ENCODE measurements around the gene CTNNA3. TPM values are rescaled to one million over a fixed set of nuclear protein-coding genes. Genes with fewer than 3 reads are reported as not detected.

CTNNA3 gene
- total RNA-seq, 6 donors from 2014 or later: 0.20 to 2.0 TPM; not detected in 4

- H3K36me3 ChIP-seq: no peaks in the 10 kb centered on the region
- TF ChIP-seq EP300 (IDR thresholded peaks at IDR 0.05) (no peak), POLR2A (IDR thresholded peaks at IDR 0.05) (no peak), CTCF (IDR thresholded peaks at IDR 0.05) (no peak), POLR2AphosphoS5 (IDR thresholded peaks at IDR 0.05) (no peak)
- no peak overlapping the region for H3K27ac ChIP-seq
- DNase-seq (no peak), ATAC-seq (ENCODE audit: low FRiP score in 2 of 2) (no peak)
- H3K4me1 ChIP-seq: no peaks in the 10 kb centered on the region
- no peaks in the 10 kb centered on the region for H3K27me3 ChIP-seq
- 34 to 43% methylated on average over 3 of the region's 3 CpGs for WGBS, 2 donors
- no peaks in the 10 kb centered on the region for H3K9me3 ChIP-seq
- no peak overlapping the region for H3K4me3 ChIP-seq
Measured at GRCh38 chr10:66804962-66805361, 891.0 kb downstream of the CTNNA3 start.

- TF ChIP-seq EP300 (IDR thresholded peaks at IDR 0.05) (no peak), CTCF (IDR thresholded peaks at IDR 0.05) (no peak), POLR2A (IDR thresholded peaks at IDR 0.05) (no peak), POLR2AphosphoS5 (IDR thresholded peaks at IDR 0.05) (no peak)
- H3K27ac ChIP-seq: no peak overlapping the region
- no peaks in the 10 kb centered on the region for H3K36me3 ChIP-seq
- no peak for ATAC-seq (ENCODE audit: low FRiP score in 2 of 2)
- no peak for DNase-seq
- no peaks in the 10 kb centered on the region for H3K9me3 ChIP-seq
- no peaks in the 10 kb centered on the region for H3K4me1 ChIP-seq
- no peaks in the 10 kb centered on the region for H3K27me3 ChIP-seq
- no peak overlapping the region for H3K4me3 ChIP-seq
- WGBS, 2 donors: 67 to 70% methylated on average over 3 of the region's 3 CpGs
Measured at GRCh38 chr10:66803174-66803573, 892.8 kb downstream of the CTNNA3 start.

GRCh38 chr10:66799474-66799873 lies 896.5 kb downstream of the CTNNA3 start:
- no peaks in the 10 kb centered on the region for H3K4me1 ChIP-seq
- TF ChIP-seq POLR2A (IDR thresholded peaks at IDR 0.05): no peak
- TF ChIP-seq CTCF (IDR thresholded peaks at IDR 0.05): no peak
- no peak overlapping the region for H3K27ac ChIP-seq
- H3K27me3 ChIP-seq: no peaks in the 10 kb centered on the region
- no peaks in the 10 kb centered on the region for H3K36me3 ChIP-seq
- 62 to 69% methylated on average over 2 of the region's 2 CpGs for WGBS, 2 donors
- ATAC-seq (ENCODE audit: low FRiP score in 2 of 2): no peak
- no peak for DNase-seq
- H3K9me3 ChIP-seq: no peaks in the 10 kb centered on the region
- no peak overlapping the region for H3K4me3 ChIP-seq

- H3K27me3 ChIP-seq: no peaks in the 10 kb centered on the region
- DNase-seq (no peak), ATAC-seq (ENCODE audit: low FRiP score in 2 of 2) (no peak)
- H3K36me3 ChIP-seq: no peaks in the 10 kb centered on the region
- WGBS, 2 donors: 89 to 90% methylated on average over 2 of the region's 2 CpGs
- TF ChIP-seq EP300 (IDR thresholded peaks at IDR 0.05) (no peak), CTCF (IDR thresholded peaks at IDR 0.05) (no peak), POLR2AphosphoS5 (IDR thresholded peaks at IDR 0.05) (no peak), POLR2A (IDR thresholded peaks at IDR 0.05) (no peak)
- no peak overlapping the region for H3K27ac ChIP-seq
- no peaks in the 10 kb centered on the region for H3K4me1 ChIP-seq
- H3K4me3 ChIP-seq: no peak overlapping the region
- H3K9me3 ChIP-seq: no peaks in the 10 kb centered on the region
Measured at GRCh38 chr10:66795866-66796265, 900.1 kb downstream of the CTNNA3 start.

GRCh38 chr10:66792441-66792840 lies 903.6 kb downstream of the CTNNA3 start:
- TF ChIP-seq POLR2A (IDR thresholded peaks at IDR 0.05) (no peak), CTCF (IDR thresholded peaks at IDR 0.05) (no peak)
- no peak for ATAC-seq (ENCODE audit: low FRiP score in 2 of 2)
- Histone ChIP-seq H3K27me3 (no peaks in the 10 kb centered on the region), H3K9me3 (no peaks in the 10 kb centered on the region), H3K4me1 (no peaks in the 10 kb centered on the region), H3K27ac (no peak overlapping the region), H3K36me3 (no peaks in the 10 kb centered on the region), H3K4me3 (no peak overlapping the region)
- DNase-seq: no peak

All from upper lobe of left lung (tissue), 6 donors.